Ovary (tissue), 9 donors: Measurements from ENCODE around the gene ADAMTS8. TPM values are rescaled to one million over a fixed set of nuclear protein-coding genes. Genes with fewer than 3 reads are reported as not detected.
A peak's percentile ranks its signal among the peaks of the same experiment; 100 is the strongest.

Source experiments
- DNase-seq, 5 donors: peaks; one replicate each; pipeline ENCODE4 v3.0.0-alpha.2; 2019 to 2020
- H3K27ac ChIP-seq, 2 donors: fragments of 200-600 bp; one replicate each; pipeline versions ENCODE4 v1.5.1 to v1.8.0; 2019 to 2022
- H3K27me3 ChIP-seq: fragments of 200-600 bp; one replicate; pipeline ENCODE4 v1.8.0; 2022
- H3K36me3 ChIP-seq: fragments of 200-600 bp; sonication (generic); one replicate; pipeline ENCODE4 v1.5.1; 2019
- H3K4me1 ChIP-seq: one replicate; pipeline ENCODE4 v1.8.1; 2013; ENCODE audit warnings: mild to moderate bottlenecking, moderate library complexity; ENCODE audit not compliant: insufficient read depth
- H3K4me3 ChIP-seq: fragments of 200-600 bp; sonication (generic); one replicate; pipeline ENCODE4 v1.5.1; 2017
- H3K9me3 ChIP-seq, 2 donors: fragments of 200-600 bp in 1 of 2; sonication (generic) in 1 of 2; one replicate each; pipeline versions ENCODE4 v1.5.1 to v1.8.1; 2013 to 2019; ENCODE audit warnings: mild to moderate bottlenecking in 1 of 2, moderate library complexity in 1 of 2
- EP300 ChIP-seq: sonication (generic); formaldehyde crosslinking; IDR thresholded peaks from one replicate; pipeline ENCODE4 v1.6.1; 2017; ENCODE audit warnings: antibody characterized with exemption
- POLR2A ChIP-seq: fragments of 450-650 bp; IDR thresholded peaks from one replicate; pipeline ENCODE4 v1.6.1; 2017; ENCODE audit warnings: antibody characterized with exemption, mild to moderate bottlenecking, moderate library complexity
- WGBS, 3 donors: extraction: QIAGEN DNeasy Blood & Tissue Kit in 1 of 3; methylation state at CpG; one replicate each; pipeline versions ENCODE4 v1.1.5 to v1.1.7; 2013 to 2017; 5-methylcytosine and 5-hydroxymethylcytosine counted together
- intact Hi-C, 4 donors: fragments of 100-400 bp; cut with DNase I; formaldehyde crosslinking; loops; one replicate each; pipeline versions ENCODE4 v1.11.0 to v1.15.1; 2022 to 2023
- polyA plus RNA-seq, 2 donors: library from polyadenylated mRNA; stranded (reverse); fragments of 200-250 nt in 1 of 2; fragments of 350-450 nt in 1 of 2; fragmentation: Illumina TruSeq in 1 of 2; extraction: RNeasy Lipid Tissue Mini Kit (QIAGEN cat#74804) in 1 of 2; gene quantifications; one replicate each; pipeline ENCODE4 v1.2.3, GENCODE V29; 2013 to 2014
- total RNA-seq, 7 donors: library from RNA; depleted of rRNA in 2 of 7; stranded (reverse); fragments of >200 nt in 2 of 7; fragmentation: NEBNext Ultra II Directional in 3 of 7; extraction: Animal tissue kit (Norgen Biotek cat#: 25700) in 3 of 7; gene quantifications; one replicate each; pipeline versions ENCODE4 v1.1.0 to v1.2.4, GENCODE V29; 2016 to 2023
- TF ChIP-seq, protein P1 (sequence below), 3 donors: fragments of 450-650 bp in 2 of 3; fragments of 200-600 bp in 1 of 3; IDR thresholded peaks; one replicate each; pipeline versions ENCODE4 v1.5.1 to v1.8.0; 2016 to 2022; ENCODE audit warnings: antibody characterized with exemption in 3 of 3, mild to moderate bottlenecking in 1 of 3
- donor health status: DM: no; HTN: no; CAD: no; lungs with moderate emphysema.
- donor health status: DM: no; HTN: no; CAD: no.
- donor health status: Bipolar disorder and iron deficiency.
- donor health status: DM: yes; HTN: yes; CAD: no.
- donor health status: DM: no; HTN: no; CAD: no.
- donor health status: DM: yes; HTN: yes; CAD: no.

ADAMTS8 gene
- total and polyA plus RNA-seq, 9 donors, result 0.24 to 2.1 (median 1.1) TPM

DNA sequence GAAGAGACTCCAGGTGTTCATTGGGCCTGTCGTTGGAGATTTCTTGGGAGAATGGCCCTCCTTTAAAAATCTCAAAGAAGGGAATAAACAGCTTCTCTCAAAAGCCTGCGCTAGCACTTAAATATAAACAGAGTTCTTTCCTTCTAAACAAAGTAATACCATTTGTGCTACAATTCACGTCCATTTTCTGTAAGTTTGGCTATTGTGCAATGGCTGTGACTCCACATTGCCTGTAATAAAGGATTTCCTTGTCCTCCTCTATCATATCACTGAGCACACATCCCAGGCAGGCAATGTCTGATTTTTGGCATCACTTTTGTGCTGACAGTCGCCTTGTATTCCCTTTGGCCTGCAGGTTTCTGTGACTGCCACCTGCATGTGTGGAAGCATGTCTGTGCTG is 4.9 kb upstream of the ADAMTS8 start:
- no peaks in the 10 kb centered on the region for H3K9me3 ChIP-seq
- H3K4me1 ChIP-seq, result peaks cover 4% of the 10 kb centered on the region
- WGBS, 3 donors, result 80 to 92% (median 90%) methylated on average over 4 of the region's 4 CpGs
- H3K27me3 ChIP-seq, result no peaks in the 10 kb centered on the region
- DNase-seq, result no peak
- no peaks in the 10 kb centered on the region for H3K36me3 ChIP-seq
- H3K27ac ChIP-seq, result no peak overlapping the region
- intact Hi-C loops, result loop anchor here in 3 of 4 donors (5.0 to 10.0 kb wide), 2 partner anchors 221 to 461 kb away; no protein-coding TSS in a partner anchor
- TF ChIP-seq EP300, result no peak
- no peak for TF ChIP-seq POLR2A
- TF ChIP-seq, protein P1, sequence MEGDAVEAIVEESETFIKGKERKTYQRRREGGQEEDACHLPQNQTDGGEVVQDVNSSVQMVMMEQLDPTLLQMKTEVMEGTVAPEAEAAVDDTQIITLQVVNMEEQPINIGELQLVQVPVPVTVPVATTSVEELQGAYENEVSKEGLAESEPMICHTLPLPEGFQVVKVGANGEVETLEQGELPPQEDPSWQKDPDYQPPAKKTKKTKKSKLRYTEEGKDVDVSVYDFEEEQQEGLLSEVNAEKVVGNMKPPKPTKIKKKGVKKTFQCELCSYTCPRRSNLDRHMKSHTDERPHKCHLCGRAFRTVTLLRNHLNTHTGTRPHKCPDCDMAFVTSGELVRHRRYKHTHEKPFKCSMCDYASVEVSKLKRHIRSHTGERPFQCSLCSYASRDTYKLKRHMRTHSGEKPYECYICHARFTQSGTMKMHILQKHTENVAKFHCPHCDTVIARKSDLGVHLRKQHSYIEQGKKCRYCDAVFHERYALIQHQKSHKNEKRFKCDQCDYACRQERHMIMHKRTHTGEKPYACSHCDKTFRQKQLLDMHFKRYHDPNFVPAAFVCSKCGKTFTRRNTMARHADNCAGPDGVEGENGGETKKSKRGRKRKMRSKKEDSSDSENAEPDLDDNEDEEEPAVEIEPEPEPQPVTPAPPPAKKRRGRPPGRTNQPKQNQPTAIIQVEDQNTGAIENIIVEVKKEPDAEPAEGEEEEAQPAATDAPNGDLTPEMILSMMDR (IDR thresholded peaks at IDR 0.05), result no peak
- H3K4me3 ChIP-seq, result no peak overlapping the region

DNA sequence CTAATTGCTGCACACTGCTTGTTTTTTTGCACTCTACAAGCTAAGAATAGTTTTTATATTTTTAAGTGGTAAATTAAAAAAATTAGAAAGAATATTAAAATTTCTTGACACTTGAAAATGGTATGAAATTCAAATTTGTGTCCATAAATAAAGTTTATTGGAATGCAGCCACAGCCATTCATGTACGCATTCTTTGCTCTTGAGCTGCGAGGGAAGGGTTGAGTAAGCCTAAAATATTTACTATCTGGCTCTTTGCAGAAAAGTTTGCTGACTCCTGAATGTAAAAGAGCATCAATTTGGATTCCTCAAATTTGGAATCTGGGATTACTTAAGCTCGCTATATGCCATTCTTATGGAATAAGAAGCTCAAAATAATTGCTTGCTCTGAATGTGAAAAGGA is 3.4 kb upstream of the ADAMTS8 start:
- Histone ChIP-seq H3K27me3 (no peaks in the 10 kb centered on the region), H3K4me1 (peaks cover 4% of the 10 kb centered on the region), H3K27ac (no peak overlapping the region), H3K36me3 (no peaks in the 10 kb centered on the region), H3K9me3 (no peaks in the 10 kb centered on the region), H3K4me3 (no peak overlapping the region)
- TF ChIP-seq, protein P1 (IDR thresholded peaks at IDR 0.05), result no peak
- TF ChIP-seq POLR2A (no peak), EP300 (no peak)
- no peak for DNase-seq
- WGBS, 3 donors, result 26 to 47% (median 26%) methylated on average over 3 of the region's 3 CpGs
- intact Hi-C loops, result loop anchor here in 3 of 4 donors (2.0 to 10.0 kb wide), 3 partner anchors 220 to 463 kb away; no protein-coding TSS in a partner anchor

DNA sequence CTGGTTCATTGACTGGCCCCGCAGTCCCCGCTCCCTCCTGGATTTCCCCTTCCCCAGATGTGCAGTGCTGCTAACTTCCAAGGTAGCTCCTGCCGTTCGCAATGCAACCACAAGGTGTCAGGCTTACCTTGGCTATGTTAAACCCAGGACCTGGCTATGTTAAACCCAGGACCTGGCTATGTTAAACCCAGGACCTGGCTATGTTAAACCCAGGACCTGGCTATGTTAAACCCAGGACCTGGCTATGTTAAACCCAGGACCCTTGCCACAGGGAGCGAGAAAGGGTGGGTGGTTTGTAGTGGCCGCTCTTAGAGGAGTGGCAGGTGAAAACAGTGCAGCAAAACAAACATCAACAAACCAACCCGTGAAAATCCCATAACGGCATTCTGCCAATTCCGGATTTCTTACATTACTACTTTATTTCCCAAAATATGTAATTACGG is 2.9 kb upstream of the ADAMTS8 start:
- intact Hi-C loops, result loop anchor here in 3 of 4 donors (2.0 to 10.0 kb wide), 3 partner anchors 219 to 463 kb away; no protein-coding TSS in a partner anchor
- Histone ChIP-seq H3K27ac (no peak overlapping the region), H3K27me3 (no peaks in the 10 kb centered on the region), H3K9me3 (no peaks in the 10 kb centered on the region), H3K4me1 (peaks cover 4% of the 10 kb centered on the region), H3K36me3 (no peaks in the 10 kb centered on the region), H3K4me3 (no peak overlapping the region)
- TF ChIP-seq, protein P1 (IDR thresholded peaks at IDR 0.05), result peak; percentile 33 to 60 (median 51)
- TF ChIP-seq EP300, result no peak
- DNase-seq, result peak; percentile 48 to 84 (median 78)
- 4 to 18% (median 7%) methylated on average over 8 to 10 of the region's 10 CpGs for WGBS, 3 donors

DNA sequence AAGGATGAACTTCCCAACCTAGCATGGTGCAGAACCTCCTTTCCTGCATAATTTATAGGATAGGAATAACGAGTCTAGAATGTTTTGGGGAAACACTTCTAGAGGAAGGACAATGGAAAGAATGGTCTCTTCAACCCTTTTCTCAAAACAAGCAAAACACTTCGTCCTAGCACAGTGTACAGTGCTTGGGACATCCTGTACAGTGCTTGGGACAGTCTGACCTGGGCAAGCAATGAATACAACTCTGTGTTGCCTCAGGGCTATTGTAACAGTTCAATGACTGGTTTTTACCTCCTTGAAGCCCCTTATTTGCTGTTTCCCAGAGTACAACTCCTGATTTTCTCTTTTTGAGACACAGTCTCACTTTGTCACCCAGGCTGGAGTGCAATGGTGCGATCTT is 1.6 kb upstream of the ADAMTS8 start:
- intact Hi-C loops, result loop anchor here (2.0 to 10.0 kb wide), 4 partner anchors 218 to 465 kb away; no protein-coding TSS in a partner anchor
- Histone ChIP-seq H3K27ac (no peak overlapping the region), H3K4me3 (no peak overlapping the region), H3K9me3 (no peaks in the 10 kb centered on the region), H3K4me1 (peaks cover 2% of the 10 kb centered on the region), H3K36me3 (no peaks in the 10 kb centered on the region), H3K27me3 (no peaks in the 10 kb centered on the region)
- no peak for TF ChIP-seq POLR2A
- no peak for TF ChIP-seq EP300
- TF ChIP-seq, protein P1 (IDR thresholded peaks at IDR 0.05), result no peak
- whole genome bisulfite sequencing, 3 donors, result 41 to 49% (median 41%) methylated on average over 3 of the region's 3 CpGs
- DNase-seq, result no peak
